K562 (cell line): ENCODE data around the gene EPHB2. TPM values are rescaled to one million over a fixed set of nuclear protein-coding genes. Genes with fewer than 3 reads are reported as not detected.
A peak's percentile ranks its signal among the peaks of the same experiment; 100 is the strongest.

ENCODE experiments used
- ATAC-seq: fragments of 200-7000 bp; cut with Tn5 transposase; 3 replicates; pipeline ENCODE4 v1.9.1; 2020; ENCODE audit warnings: moderate library complexity
- BruUV-seq: library from RNA; stranded (reverse); fragments of 400-500 nt; replicated peaks from 2 replicates; lab custom pipeline; 2021; lab: Mats Ljungman, UMichigan
- CTCF ChIA-PET: fragments of 300-600 bp; formaldehyde crosslinking; extraction: SDS; loops from one replicate; lab custom pipeline; 2021; ENCODE audit warnings: low intra/inter-chr PET ratio; lab: Yijun Ruan, JAX
- POLR2A ChIA-PET: fragments of 300-600, 350-650 bp; sonication (Branson Sonifier 250); formaldehyde crosslinking; extraction: SDS; loops from one replicate; lab custom pipeline; 2021; ENCODE audit warnings: antibody characterized with exemption, inconsistent platforms; lab: Yijun Ruan, JAX
- DNase-seq, 4 experiments: peaks; one replicate each; pipeline versions ENCODE4 v3.0.0 to v3.0.0-alpha.2; 2011 to 2018; ENCODE audit warnings: low spot score in 3 of 4, mixed read lengths in 3 of 4; ENCODE audit errors: extremely low read depth in 1 of 4
- FAIRE-seq: peaks from 2 replicates; lab custom pipeline; 2011; peaks lifted over from hg19 to GRCh38; lab: Jason Lieb, UNC
- H2AFZ ChIP-seq: 2 replicates; pipeline ENCODE4 v1.6.0; 2011; ENCODE audit warnings: low read depth, low read length, control low read depth, inconsistent platforms
- H3K27ac ChIP-seq: fragments of 200-600 bp; 3 replicates; pipeline ENCODE4 v1.8.0; 2011; ENCODE audit warnings: low read depth, mild to moderate bottlenecking, control low read depth, inconsistent platforms, low read length, moderate library complexity, mixed read lengths; ENCODE audit errors: extremely low read depth
- H3K27me3 ChIP-seq, 2 experiments: fragments of 300-600 bp in 1 of 2; 2 replicates in 1 of 2; 3 replicates in 1 of 2; pipeline versions ENCODE4 v1.6.0 to v1.8.0; 2011; ENCODE audit warnings: inconsistent platforms in 2 of 2, low read length in 2 of 2, mild to moderate bottlenecking in 1 of 2, mixed read lengths in 1 of 2, moderate library complexity in 1 of 2; ENCODE audit not compliant: control insufficient read depth in 2 of 2, insufficient read depth in 2 of 2
- H3K36me3 ChIP-seq: fragments of 300-600 bp; 3 replicates; pipeline ENCODE4 v1.8.0; 2011; ENCODE audit warnings: mild to moderate bottlenecking, low read length, inconsistent platforms; ENCODE audit not compliant: control insufficient read depth, insufficient read depth
- H3K4me1 ChIP-seq, 2 experiments: fragments of 200-600 bp in 1 of 2; replicated peaks in 1 of 2; 2 replicates in 1 of 2; 3 replicates in 1 of 2; pipeline versions ENCODE4 v1.5.1 to v1.8.0; 2011; ENCODE audit warnings: inconsistent platforms in 2 of 2, low read length in 2 of 2, mild to moderate bottlenecking in 1 of 2, mixed read lengths in 1 of 2, moderate library complexity in 1 of 2; ENCODE audit not compliant: control insufficient read depth in 2 of 2, insufficient read depth in 2 of 2
- H3K4me2 ChIP-seq: 2 replicates; pipeline ENCODE4 v1.6.1; 2011; ENCODE audit warnings: low read length, control low read depth, inconsistent platforms, mixed read lengths; ENCODE audit not compliant: insufficient read depth
- H3K4me3 ChIP-seq: fragments of 200-600 bp; sonication (generic), shearing (Covaris generic); 2 replicates; pipeline ENCODE4 v1.5.1; 2016; ENCODE audit warnings: control low read depth, inconsistent platforms
- H3K79me2 ChIP-seq: fragments of 200-600 bp; 3 replicates; pipeline ENCODE4 v1.8.0; 2011; ENCODE audit warnings: low read length, inconsistent platforms; ENCODE audit not compliant: control insufficient read depth, insufficient read depth
- H3K9ac ChIP-seq, 2 experiments: 2 replicates each; pipeline versions ENCODE4 v1.6.0 to v1.6.1; 2011; ENCODE audit warnings: low read depth in 2 of 2, low read length in 2 of 2, control low read depth in 1 of 2, inconsistent platforms in 1 of 2, mild to moderate bottlenecking in 1 of 2, mixed read lengths in 1 of 2; ENCODE audit not compliant: insufficient read depth in 1 of 2
- H3K9me1 ChIP-seq: one replicate; pipeline ENCODE4 v1.6.0; 2011; ENCODE audit warnings: inconsistent platforms, mild to moderate bottlenecking, low read length, moderate library complexity; ENCODE audit not compliant: control insufficient read depth, insufficient read depth
- H3K9me3 ChIP-seq: replicated peaks from 2 replicates; pipeline ENCODE4 v1.5.1; 2011; ENCODE audit warnings: low read depth, low read length, inconsistent platforms; ENCODE audit not compliant: control insufficient read depth, insufficient read depth
- H4K20me1 ChIP-seq: replicated peaks from 2 replicates; pipeline ENCODE4 v1.6.1; 2011; ENCODE audit warnings: low read length, inconsistent platforms, mixed read lengths; ENCODE audit not compliant: control insufficient read depth, insufficient read depth
- BCOR ChIP-seq: fragments of 450-650 bp; IDR thresholded peaks from 2 replicates; pipeline ENCODE4 v1.6.1; 2016
- KDM1A ChIP-seq, 2 experiments: fragments of 450-650 bp; IDR thresholded peaks; 2 replicates each; pipeline ENCODE4 v1.6.1; 2016; ENCODE audit warnings: mild to moderate bottlenecking in 2 of 2
- NR1H2 ChIP-seq: sonication (generic); formaldehyde crosslinking; IDR thresholded peaks from 2 replicates; pipeline ENCODE4 v1.4.0; 2020; ENCODE audit warnings: mild to moderate bottlenecking, missing genetic modification reagents
- NR4A1 ChIP-seq, 2 experiments: fragments of 250-450 bp in 1 of 2; fragments of 450-650 bp in 1 of 2; sonication (Bioruptor Pico) in 1 of 2; IDR thresholded peaks; 2 replicates each; pipeline versions ENCODE4 v1.4.0 to v1.6.1; 2016 to 2020; ENCODE audit warnings: mild to moderate bottlenecking in 2 of 2, missing compliant biosample characterization in 1 of 2, missing genetic modification characterization in 1 of 2, moderate library complexity in 1 of 2
- RAD21 ChIP-seq, 2 experiments: fragments of 250-450 bp in 1 of 2; fragments of 450-650 bp in 1 of 2; sonication (Bioruptor Pico) in 1 of 2; formaldehyde crosslinking in 1 of 2; IDR thresholded peaks in 1 of 2; conservative IDR thresholded peaks in 1 of 2; 2 replicates each; pipeline versions ENCODE4 v1.4.0 to v1.8.0; 2020 to 2022; ENCODE audit warnings: mild to moderate bottlenecking in 2 of 2, moderate library complexity in 1 of 2
- RBM25 ChIP-seq: fragments of 200-400 bp; formaldehyde crosslinking; IDR thresholded peaks from 2 replicates; pipeline ENCODE4 v1.6.1; 2018; ENCODE audit warnings: low read length, low read depth, moderate library complexity; ENCODE audit not compliant: severe bottlenecking
- SAFB ChIP-seq: fragments of 200-400 bp; formaldehyde crosslinking; IDR thresholded peaks from 2 replicates; pipeline ENCODE4 v1.6.1; 2017; ENCODE audit warnings: low read depth, low read length, borderline replicate concordance
- SMARCA5 ChIP-seq: fragments of 450-650 bp; IDR thresholded peaks from 2 replicates; pipeline ENCODE4 v1.6.1; 2016
- ZFP36 ChIP-seq: fragments of 150-350 bp; IDR thresholded peaks from 2 replicates; pipeline ENCODE4 v1.6.1; 2018; ENCODE audit warnings: low read length, low read depth; ENCODE audit not compliant: partially characterized antibody
- WGBS: fragments of 100-300 bp; shearing (Covaris generic); methylation state at CpG from one replicate; pipeline ENCODE4 v1.1.6; 2016; ENCODE audit warnings: low coverage, mixed read lengths; ENCODE audit not compliant: insufficient coverage; ENCODE audit errors: missing lambda C conversion rate; 5-methylcytosine and 5-hydroxymethylcytosine counted together
- in situ Hi-C: fragments of 300-500 bp; cut with MboI; formaldehyde crosslinking; loops from 4 replicates; pipeline ENCODE4 v1.15.0; 2018; ENCODE audit warnings: inconsistent platforms, mixed read lengths
- intact Hi-C: fragments of 100-400 bp; cut with micrococcal nuclease; formaldehyde crosslinking; loops from 2 replicates; pipeline ENCODE4 v1.14.2; 2022
- polyA plus RNA-seq, 8 experiments: library from polyadenylated mRNA; depleted of rRNA in 4 of 8; stranded (reverse) in 5 of 8; unstranded in 3 of 8; fragments of >200 nt; fragmentation: Nextera tagmentation in 2 of 8; fragmentation: Illumina TruSeq in 1 of 8; extraction: Ambion mirVana in 2 of 8; extraction: Trizol in 1 of 8; gene quantifications; 2 replicates each; pipeline versions ENCODE4 v1.2.1 to v1.2.3, GENCODE V29; 2011 to 2014; ENCODE audit warnings: inconsistent platforms in 1 of 8, missing spikeins in 1 of 8
- total RNA-seq, 7 experiments: library from RNA; depleted of rRNA in 6 of 7; stranded (reverse); fragments of >200 nt in 6 of 7; fragmentation: Illumina TruSeq in 2 of 7; extraction: Trizol in 2 of 7; gene quantifications; 2 replicates each; pipeline versions ENCODE4 v1.2.1 to v1.2.3, GENCODE V29; 2011 to 2021; ENCODE audit warnings: low replicate concordance in 1 of 7

Gene EPHB2
- total and polyA plus RNA-seq, 9 of the 15 experiments (the other 6 are each of a cell fraction or from before 2014, with no cell fraction given) = not detected

- no peak overlapping the region for H3K4me2 ChIP-seq
- H3K27me3 ChIP-seq = peaks cover 15 to 63% of the 10 kb centered on the region in 2 experiments
- H3K9me1 ChIP-seq = no peaks in the 10 kb centered on the region
- ChIA-PET POLR2A (interaction anchor here (0.8 to 1.1 kb wide), 3 partner anchors 10 to 125 kb away, joined by 3 to 4 read pairs (median 3); no protein-coding TSS in a partner anchor), CTCF (no interaction called here)
- BruUV-seq = no TSS peak
- H3K36me3 ChIP-seq = no peaks in the 10 kb centered on the region
- H3K4me1 ChIP-seq = peaks cover 0 to 8% of the 10 kb centered on the region in 2 experiments; a peak in 1 of 5 replicates
- in situ Hi-C loops (no loop called here), intact Hi-C loops (no loop called here)
- TF ChIP-seq SAFB = no peak
- no peak for TF ChIP-seq RAD21 (CRISPR knock-in tag; conservative IDR thresholded peaks at IDR 0.05 in 1 of 2, IDR thresholded peaks at IDR 0.05 in 1 of 2)
- TF ChIP-seq ZFP36 = peak; percentile 93
- peak; percentile 96 for TF ChIP-seq RBM25
- TF ChIP-seq NR4A1 (CRISPR knock-in tag; IDR thresholded peaks at IDR 0.05) = no peak
- no peak for TF ChIP-seq NR4A1 (tag; IDR thresholded peaks at IDR 0.05)
- TF ChIP-seq NR1H2 = no peak
- peak; percentile 9 to 48; a peak in 1 of 4 replicates for TF ChIP-seq KDM1A (IDR thresholded peaks at IDR 0.05)
- peak; percentile 79; the same call in 1 of the 2 replicates for TF ChIP-seq SMARCA5
- TF ChIP-seq BCOR = peak; percentile 84
- WGBS = 3% methylated on average over 5 of the region's 5 CpGs
- no peaks in the 10 kb centered on the region for H3K79me2 ChIP-seq
- H3K4me3 ChIP-seq = no peak overlapping the region
- DNase-seq (no peak), ATAC-seq (no peak), FAIRE-seq (no peak)
- no peak overlapping the region for H3K27ac ChIP-seq
- no peak overlapping the region for H3K9ac ChIP-seq
- H2AFZ ChIP-seq = no peak overlapping the region
- H4K20me1 ChIP-seq = no peaks in the 10 kb centered on the region
- no peaks in the 10 kb centered on the region for H3K9me3 ChIP-seq
These were observed 114.3 kb downstream of the EPHB2 start for GRCh38 chr1:22824975-22825374.
